HG02870 (cell line): Measurements from ENCODE around the gene TUBA3E.
"Not testable (repeated sequence)": the region's sequence is repeated elsewhere in the genome, so short reads cannot be mapped to it uniquely, and the experiment has no call there.

Experiments
- ATAC-seq: cut with Tn5 transposase; IDR thresholded peaks from one replicate; pipeline ENCODE4 v1.9.1; 2021; ENCODE audit warnings: mild to moderate bottlenecking, moderate library complexity; ENCODE audit not compliant: unreplicated experiment

The TUBA3E gene

DNA sequence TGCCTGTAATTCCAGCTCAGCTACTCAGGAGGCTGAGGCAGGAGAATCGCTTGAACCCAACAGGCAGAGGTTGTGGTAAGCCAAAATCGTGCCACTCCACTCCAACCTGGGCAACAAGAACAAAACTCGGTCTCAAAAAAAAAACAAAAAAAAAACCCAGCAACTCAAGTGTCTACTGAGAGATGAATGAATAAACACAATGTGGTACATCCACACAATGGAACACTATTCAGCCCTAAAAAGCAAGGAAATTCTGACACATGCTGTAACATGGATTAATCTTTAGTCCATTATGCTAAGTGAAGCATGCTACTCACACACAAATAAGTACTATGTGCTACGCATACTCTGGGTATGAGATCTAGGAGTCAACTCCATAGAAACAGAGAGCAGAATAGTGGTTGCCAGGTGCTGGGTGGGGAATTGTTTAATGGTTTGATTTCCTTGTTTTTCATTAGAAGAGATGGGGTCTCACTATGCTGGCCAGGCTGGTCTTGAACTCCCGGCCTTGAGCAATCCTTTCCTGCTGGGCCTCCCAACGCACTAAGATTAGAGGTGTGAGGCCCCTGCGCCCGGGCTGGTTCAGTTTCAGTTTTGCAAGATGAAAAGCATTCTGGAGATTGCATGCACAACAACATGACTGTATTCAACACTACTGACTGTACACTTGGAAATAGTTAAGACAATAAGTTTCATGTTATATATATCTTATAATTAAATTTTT, 32.8 kb downstream of the TUBA3E start:
- ATAC-seq = no peak

DNA sequence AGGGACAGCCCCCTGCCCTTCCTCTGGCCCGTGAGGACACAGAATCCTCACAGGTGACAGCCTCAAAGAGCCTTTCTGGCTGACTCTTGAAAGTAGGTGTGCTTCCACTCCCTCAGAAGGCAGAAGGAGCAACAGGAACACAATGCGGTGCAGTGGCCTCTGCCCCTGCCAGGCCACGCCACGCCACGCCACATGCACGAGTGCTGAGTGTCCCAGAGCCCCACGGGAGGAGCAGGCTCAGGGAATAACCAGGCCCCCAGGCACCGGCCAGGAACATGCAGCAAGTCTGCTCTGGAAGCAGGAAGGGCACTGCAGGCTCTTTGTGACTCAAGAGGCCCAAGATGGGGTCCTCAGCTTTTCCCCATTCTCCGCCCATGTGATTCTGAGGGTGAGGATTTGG, 35.3 kb downstream of the TUBA3E start:
- ATAC-seq = no peak

GRCh38 chr2:130162486-130162885, 35.8 kb downstream of the TUBA3E start:
- not testable (repeated sequence) for ATAC-seq

DNA sequence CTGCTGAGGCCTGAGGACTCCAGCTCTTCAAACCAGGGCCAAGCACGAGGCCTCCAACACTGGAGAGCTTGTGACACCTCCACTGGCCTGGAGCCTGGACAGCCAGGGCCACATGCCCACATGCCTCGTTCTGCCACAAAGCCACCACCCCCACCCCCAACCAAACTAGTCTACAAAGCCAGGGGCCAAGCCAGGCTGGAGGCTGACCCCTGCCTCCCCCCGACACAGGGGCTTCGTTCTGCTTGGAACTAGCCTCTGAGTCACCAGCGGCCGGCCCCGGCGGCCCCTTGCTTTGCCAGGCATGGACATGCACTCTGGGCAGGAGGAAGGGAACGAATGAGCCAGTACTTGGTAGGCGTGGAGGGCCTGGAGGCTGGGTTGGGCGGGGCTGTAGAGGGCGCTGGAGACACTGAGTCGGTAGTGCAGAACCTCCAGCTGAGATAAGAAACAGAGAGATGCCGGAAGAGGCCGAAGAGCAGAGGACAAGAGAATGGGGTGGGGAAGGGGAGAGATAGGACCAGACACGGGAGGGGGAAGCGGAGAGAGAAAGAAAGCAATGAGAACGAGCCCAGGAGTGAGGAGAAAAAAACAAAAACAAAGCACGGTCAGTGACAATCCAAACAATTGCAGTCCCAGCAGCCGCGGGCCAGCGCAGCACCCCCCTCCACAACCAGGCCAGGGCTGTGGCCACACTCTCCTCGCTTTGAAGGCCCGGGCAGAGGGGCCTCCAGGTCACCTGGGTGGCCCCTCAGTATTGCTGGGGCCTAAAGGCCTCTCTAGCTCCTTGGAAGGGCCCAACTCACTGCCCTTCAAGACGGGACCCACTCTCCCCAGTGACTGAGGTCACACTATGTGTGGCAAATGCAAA, 37.2 kb downstream of the TUBA3E start:
- not testable (repeated sequence) for ATAC-seq

GRCh38 chr2:130160131-130160530, 38.1 kb downstream of the TUBA3E start:
- no peak for ATAC-seq

DNA sequence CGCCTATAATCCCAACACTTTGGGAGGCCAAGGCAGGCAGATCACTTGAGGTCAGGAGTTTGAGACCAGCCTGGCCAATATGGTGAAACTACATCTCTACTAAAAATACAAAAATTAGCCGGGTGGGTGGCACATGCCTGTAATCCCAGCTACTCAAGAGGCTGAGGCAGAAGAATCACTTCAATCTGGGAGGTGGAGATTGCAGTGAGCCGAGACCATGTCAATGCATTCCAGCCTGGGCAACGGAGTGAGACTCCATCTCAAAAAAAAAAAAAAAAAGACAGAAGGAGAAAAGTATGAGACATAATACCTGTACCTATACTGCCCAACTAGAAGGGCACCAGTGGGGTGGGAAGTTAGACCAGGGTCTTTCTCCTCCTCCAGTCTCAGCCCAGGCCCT, 38.9 kb downstream of the TUBA3E start:
- ATAC-seq = not testable (repeated sequence)

DNA sequence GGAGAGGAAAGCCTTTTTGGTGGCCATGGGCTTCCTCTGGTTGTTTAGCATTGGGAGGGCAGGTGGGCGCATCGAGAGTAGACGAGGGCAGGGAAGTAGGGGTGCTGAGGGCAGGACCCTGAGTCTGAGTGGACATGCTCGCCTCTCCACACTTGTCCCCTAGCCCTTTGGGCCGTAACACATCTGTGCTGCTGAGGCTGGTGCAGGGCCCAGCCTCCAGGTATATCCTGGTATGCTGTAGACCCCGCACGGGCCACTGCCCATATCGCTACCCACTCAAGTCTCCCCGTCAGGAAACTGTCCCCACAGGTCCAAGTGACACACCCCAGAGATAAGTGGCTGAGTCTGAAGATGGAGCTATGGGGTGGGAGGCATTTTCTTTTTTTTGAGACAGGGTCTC, 39.6 kb downstream of the TUBA3E start:
- no peak for ATAC-seq

GRCh38 chr2:130157825-130158514, 40.3 kb downstream of the TUBA3E start:
- peak; percentile 91 for ATAC-seq

GRCh38 chr2:130157354-130157753, 40.9 kb downstream of the TUBA3E start:
- peak; percentile 10 for ATAC-seq

- no peak for ATAC-seq
These were observed 41.6 kb downstream of the TUBA3E start for GRCh38 chr2:130156624-130157004.

DNA sequence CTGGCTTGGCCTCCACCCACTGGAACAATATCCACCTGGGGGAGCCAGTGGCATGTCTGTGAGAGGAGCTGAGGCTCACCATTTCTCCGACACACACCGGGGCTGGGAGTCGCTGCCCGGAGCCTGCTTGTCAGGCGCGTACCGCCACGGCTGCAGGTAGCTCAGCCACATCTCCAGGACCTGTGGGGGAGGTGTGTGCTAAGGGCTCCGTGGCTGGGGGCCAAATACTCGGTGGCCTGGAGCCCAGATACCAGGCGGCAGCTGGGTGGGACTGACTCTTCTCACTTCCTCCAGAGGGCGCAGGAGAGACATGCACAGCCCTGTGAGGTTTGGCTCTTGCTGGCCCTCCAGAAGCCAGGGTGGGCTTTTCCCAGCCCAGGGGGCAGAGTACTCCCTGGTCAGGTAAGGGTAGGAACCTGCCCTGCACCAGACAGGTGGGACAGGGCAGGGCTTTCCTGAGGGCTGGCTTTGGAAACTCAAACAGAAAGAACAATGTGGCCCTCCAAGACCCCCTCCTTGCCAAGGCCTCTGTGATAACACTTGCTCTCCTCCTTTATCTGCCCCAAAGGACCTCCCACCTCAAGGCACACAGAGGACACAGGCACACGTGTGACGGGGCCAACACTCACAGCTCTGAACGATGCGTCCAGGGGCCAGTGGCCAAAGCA, 42.1 kb downstream of the TUBA3E start:
- ATAC-seq = not testable (repeated sequence)

DNA sequence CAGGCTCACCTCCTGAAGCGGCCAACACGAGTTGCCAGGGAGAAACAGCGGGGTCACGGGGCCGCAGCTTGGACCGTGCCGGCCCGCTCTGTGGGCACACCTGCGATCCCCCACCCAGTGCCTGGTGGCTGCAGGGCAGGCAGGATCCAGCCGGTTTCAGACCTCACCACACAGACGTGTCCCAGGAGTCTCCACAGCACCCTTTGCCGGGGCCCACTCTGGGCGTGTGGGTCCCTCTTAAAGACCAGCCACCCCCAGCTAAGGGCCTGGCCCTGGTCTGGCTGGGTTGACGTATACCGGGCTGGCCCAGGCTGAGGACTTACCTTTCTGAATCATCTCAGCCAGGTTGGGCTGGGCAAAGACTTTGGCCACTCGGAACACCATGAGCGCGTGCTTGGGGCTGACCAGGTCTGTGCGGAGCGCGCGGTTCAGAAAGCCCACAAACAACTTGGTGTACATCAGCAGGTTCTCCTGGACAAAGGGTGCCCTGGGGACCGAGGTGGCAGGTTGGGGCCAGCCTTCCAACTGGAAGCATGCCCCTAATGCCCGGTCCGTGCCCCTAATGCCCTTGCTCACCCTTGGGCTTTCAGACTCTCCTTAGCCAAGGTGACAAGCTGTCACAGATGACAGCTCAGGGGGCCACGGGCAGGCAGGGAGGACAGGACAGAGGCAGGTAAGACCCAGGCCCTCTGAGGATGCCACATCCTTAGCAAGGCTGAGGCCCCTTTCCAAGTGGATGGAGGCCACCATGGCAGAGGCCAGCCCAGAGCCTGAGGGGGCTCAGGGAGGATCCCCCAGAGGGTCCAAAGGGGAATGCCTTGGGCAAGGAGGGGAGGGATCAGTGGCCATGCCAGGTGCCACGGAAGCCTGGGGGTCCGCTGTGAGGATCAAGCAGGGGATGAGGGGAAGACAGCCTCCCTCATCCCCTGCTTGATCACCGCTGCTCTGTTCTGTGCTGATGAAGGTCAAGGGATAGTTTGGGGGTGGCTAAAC, 43.2 kb downstream of the TUBA3E start:
- no peak for ATAC-seq

DNA sequence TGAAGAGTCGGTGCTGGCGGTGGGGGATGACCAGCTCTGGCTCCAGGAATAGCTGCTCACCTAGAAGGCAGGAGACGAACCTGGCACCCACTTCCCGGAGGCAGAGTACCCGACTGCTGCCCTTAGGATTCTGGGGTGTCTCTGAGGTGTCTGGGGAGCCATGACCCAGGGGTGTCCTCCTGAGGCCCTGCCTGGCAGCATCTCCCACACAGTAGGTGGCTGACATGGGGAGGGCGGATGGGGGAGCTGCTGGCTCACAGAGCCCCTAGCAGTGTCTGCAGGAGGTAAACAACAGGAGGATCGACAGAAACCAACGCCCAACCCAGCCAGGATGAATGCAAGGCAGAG, 43.8 kb downstream of the TUBA3E start:
- ATAC-seq = not testable (repeated sequence)

DNA sequence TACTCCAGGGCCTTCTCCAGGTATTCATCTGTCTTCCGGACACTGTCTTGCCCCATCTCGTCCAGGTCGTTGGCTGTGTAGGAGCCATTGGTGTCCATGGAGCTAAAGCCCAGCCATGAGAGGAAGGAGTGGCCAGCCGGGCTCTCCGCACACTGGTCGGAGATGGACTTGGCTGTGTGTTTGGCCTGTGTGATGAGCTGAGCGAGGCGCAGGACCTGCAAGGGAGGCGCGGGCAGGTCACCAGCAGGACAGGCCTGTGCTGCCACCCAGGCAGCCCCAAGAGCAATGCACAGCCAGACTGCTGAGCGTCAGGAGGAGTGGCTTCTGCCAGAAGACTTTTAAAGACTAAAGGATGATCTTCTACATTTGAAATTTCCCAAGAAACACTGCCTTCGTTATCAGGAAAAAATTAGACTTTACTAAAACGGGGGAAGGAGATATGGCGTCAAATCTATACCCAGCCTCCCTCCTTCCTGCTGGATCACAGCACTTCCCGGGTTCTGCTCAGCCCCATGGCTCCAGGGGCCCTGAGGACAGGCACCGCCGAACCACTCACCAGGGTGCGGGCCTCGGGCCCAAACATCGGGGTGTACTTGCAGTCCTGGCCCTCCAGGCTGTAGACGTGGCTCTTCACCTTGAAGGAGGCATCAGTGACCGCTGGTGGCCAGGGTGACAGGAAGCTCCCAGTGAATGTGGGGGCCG, 44.4 kb downstream of the TUBA3E start:
- not testable (repeated sequence) for ATAC-seq

- no peak for ATAC-seq
These were observed 45.2 kb downstream of the TUBA3E start for GRCh38 chr2:130152816-130153595.

- ATAC-seq = not testable (repeated sequence)
These were observed 46.0 kb downstream of the TUBA3E start for GRCh38 chr2:130152136-130152815.

DNA sequence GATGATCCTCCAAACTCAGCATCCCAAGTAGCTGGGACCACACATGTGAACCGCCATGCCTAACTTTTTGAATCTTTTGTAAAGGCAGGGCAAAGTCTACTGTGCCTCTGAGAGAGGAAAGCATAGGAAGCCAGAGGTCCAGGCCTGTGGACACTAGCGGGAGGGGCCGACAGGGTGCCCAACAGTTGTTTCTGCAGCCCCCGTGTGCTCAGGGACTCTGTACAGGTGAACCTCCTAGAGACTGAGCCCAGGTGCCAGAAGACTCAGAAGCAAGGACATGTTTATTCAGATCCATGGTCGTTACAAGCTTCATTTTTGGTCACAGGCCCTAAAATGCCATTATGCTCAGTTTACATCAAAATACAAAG, 47.1 kb downstream of the TUBA3E start:
- ATAC-seq = not testable (repeated sequence)
